ENCODE results near the gene TSPAN9. TPM values are rescaled to one million over a fixed set of nuclear protein-coding genes. Genes with fewer than 3 reads are reported as not detected.

TSPAN9 gene
- total RNA-seq, 1 donor from 2014 or later = 49.4 TPM

DNA sequence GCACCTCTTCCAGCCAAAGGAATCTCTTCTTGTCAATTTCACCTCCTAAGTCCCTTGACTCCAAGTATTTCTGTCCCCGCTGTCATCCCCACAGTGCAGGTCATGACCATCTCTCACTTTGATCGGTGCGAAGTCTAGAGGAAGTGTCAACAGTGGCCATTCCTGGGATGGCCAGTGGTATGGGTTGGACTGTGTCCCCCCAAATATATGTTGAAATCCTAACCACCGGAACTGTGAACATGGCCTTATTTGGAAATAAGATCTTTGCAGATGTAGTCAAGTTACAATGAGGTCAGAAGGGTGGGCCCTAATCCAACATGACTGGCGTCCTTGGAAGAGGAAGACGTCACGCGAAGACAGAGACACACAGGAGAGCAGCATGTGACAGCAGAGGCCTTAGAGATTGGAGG lies 257.9 kb downstream of the TSPAN9 start:
- peaks cover 4% of the 10 kb centered on the region for H3K4me1 Mint-ChIP-seq
- no peak overlapping the region for H3K27ac Mint-ChIP-seq
- H3K9me3 Mint-ChIP-seq = no peaks in the 10 kb centered on the region
- TF ChIP-seq, protein P1, sequence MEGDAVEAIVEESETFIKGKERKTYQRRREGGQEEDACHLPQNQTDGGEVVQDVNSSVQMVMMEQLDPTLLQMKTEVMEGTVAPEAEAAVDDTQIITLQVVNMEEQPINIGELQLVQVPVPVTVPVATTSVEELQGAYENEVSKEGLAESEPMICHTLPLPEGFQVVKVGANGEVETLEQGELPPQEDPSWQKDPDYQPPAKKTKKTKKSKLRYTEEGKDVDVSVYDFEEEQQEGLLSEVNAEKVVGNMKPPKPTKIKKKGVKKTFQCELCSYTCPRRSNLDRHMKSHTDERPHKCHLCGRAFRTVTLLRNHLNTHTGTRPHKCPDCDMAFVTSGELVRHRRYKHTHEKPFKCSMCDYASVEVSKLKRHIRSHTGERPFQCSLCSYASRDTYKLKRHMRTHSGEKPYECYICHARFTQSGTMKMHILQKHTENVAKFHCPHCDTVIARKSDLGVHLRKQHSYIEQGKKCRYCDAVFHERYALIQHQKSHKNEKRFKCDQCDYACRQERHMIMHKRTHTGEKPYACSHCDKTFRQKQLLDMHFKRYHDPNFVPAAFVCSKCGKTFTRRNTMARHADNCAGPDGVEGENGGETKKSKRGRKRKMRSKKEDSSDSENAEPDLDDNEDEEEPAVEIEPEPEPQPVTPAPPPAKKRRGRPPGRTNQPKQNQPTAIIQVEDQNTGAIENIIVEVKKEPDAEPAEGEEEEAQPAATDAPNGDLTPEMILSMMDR (IDR thresholded peaks at IDR 0.05; ENCODE audit: unreplicated experiment) = no peak
- no peaks in the 10 kb centered on the region for H3K36me3 Mint-ChIP-seq
- DNase-seq (ENCODE audit: low spot score in 2 of 2, unreplicated experiment in 2 of 2) = no peak
- peaks cover 32% of the 10 kb centered on the region for H3K27me3 Mint-ChIP-seq (ENCODE audit: low read depth)
- H3K4me3 Mint-ChIP-seq = no peak overlapping the region

Other genes with a start within 250 kb of the TSPAN9 start
- 0.14 TPM in 1 of 3 replicates, not detected in the others for gene NRIP2, start 242.3 kb upstream of the TSPAN9 start, total RNA-seq
- not detected in 3 replicates for gene TEX52, start 220.3 kb upstream of the TSPAN9 start, total RNA-seq
- gene FOXM1, start 200.2 kb upstream of the TSPAN9 start, total RNA-seq = 22.6 to 25.4 TPM (median 24.9 TPM) in 3 replicates
- gene RHNO1, start 200.2 kb upstream of the TSPAN9 start, total RNA-seq = 27.2 to 33.2 TPM (median 28.2 TPM) in 3 replicates
- gene TULP3, start 186.5 kb upstream of the TSPAN9 start, total RNA-seq = 24.0 to 26.4 TPM (median 25.2 TPM) in 3 replicates
- 32.0 to 39.0 TPM (median 32.3 TPM) in 3 replicates for gene TEAD4, start 118.0 kb upstream of the TSPAN9 start, total RNA-seq

Measured in mesothelial cell of epicardium (in vitro differentiated cells).